Right atrium auricular region (tissue), 2 donors: ENCODE data around the gene MLLT10. TPM values are rescaled to one million over a fixed set of nuclear protein-coding genes. Genes with fewer than 3 reads are reported as not detected.
"Not testable (repeated sequence)": the region's sequence is repeated elsewhere in the genome, so short reads cannot be mapped to it uniquely, and the experiment has no call there.

Experiments used
- DNase-seq: peaks from one replicate; pipeline ENCODE4 v3.0.0-alpha.2; 2019; ENCODE audit warnings: low spot score
- H3K27ac ChIP-seq, 2 donors: fragments of 200-600 bp; sonication (generic); 1 replicate in 1 of 2; 2 replicates in 1 of 2; pipeline ENCODE4 v1.5.1; 2016 to 2019
- H3K27me3 ChIP-seq, 2 donors: fragments of 200-600 bp; sonication (generic); one replicate each; pipeline versions ENCODE4 v1.5.1 to v1.6.0; 2017 to 2019
- H3K36me3 ChIP-seq: fragments of 200-600 bp; sonication (generic); one replicate; pipeline ENCODE4 v1.5.1; 2016
- H3K4me1 ChIP-seq, 2 donors: fragments of 200-600 bp; sonication (generic); one replicate each; pipeline versions ENCODE4 v1.5.1 to v1.6.0; 2017 to 2019
- H3K4me3 ChIP-seq, 2 donors: fragments of 200-600 bp; sonication (generic); 1 replicate in 1 of 2; 2 replicates in 1 of 2; pipeline ENCODE4 v1.5.1; 2017 to 2019; ENCODE audit warnings: mild to moderate bottlenecking in 1 of 2, moderate library complexity in 1 of 2
- H3K9me3 ChIP-seq, 2 donors: fragments of 200-600 bp; sonication (generic); one replicate each; pipeline ENCODE4 v1.5.1; 2019
- total RNA-seq, 2 donors: library from RNA; depleted of rRNA; stranded (reverse); fragments of >200 nt; gene quantifications; one replicate each; pipeline ENCODE4 v1.1.0, GENCODE V29; 2016
- TF ChIP-seq, protein P1 (sequence below), 2 donors: fragments of 200-600 bp; sonication (generic); IDR thresholded peaks; one replicate each; pipeline ENCODE4 v1.5.1; 2019; ENCODE audit warnings: antibody characterized with exemption in 2 of 2

MLLT10 gene
- total RNA-seq, 2 donors from 2014 or later: 18.8 to 27.2 TPM

DNA sequence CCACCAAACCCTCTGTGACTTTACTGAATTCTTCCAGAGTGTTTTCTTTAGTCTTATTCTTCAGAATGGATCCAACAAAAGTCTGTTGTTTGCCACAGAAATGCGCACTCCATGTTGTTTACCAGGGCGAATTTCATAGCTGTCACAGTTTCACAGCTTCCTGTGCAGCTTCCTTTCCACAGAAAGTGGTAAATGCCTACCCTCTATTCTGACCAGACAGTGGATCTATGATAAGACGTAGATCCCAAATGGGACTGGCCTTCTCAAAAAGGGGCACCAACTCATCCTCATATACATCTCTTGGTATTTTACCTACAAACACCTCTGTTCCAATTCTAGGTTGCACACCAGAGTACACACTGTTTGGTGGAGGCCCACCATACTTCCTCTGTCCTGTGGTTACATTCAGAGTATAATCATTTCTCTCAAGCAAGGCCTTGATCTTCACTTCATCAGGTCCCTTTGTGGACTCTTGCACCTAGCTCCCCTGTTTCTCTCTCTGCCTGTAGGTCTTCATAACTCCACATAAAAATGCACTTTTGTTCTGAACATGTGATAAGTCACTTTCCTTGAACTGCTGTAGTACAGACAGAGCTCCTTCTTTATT, 91.7 kb downstream of the MLLT10 start:
- H3K27ac ChIP-seq: no peak overlapping the region
- no peaks in the 10 kb centered on the region for H3K9me3 ChIP-seq
- peaks cover 1% of the 10 kb centered on the region for H3K36me3 ChIP-seq
- no peak overlapping the region for H3K4me3 ChIP-seq
- H3K27me3 ChIP-seq: no peaks in the 10 kb centered on the region
- peaks cover 0 to 8% of the 10 kb centered on the region in 2 donors for H3K4me1 ChIP-seq
- TF ChIP-seq, protein P1, sequence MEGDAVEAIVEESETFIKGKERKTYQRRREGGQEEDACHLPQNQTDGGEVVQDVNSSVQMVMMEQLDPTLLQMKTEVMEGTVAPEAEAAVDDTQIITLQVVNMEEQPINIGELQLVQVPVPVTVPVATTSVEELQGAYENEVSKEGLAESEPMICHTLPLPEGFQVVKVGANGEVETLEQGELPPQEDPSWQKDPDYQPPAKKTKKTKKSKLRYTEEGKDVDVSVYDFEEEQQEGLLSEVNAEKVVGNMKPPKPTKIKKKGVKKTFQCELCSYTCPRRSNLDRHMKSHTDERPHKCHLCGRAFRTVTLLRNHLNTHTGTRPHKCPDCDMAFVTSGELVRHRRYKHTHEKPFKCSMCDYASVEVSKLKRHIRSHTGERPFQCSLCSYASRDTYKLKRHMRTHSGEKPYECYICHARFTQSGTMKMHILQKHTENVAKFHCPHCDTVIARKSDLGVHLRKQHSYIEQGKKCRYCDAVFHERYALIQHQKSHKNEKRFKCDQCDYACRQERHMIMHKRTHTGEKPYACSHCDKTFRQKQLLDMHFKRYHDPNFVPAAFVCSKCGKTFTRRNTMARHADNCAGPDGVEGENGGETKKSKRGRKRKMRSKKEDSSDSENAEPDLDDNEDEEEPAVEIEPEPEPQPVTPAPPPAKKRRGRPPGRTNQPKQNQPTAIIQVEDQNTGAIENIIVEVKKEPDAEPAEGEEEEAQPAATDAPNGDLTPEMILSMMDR (IDR thresholded peaks at IDR 0.05): no peak
- no peak for DNase-seq

DNA sequence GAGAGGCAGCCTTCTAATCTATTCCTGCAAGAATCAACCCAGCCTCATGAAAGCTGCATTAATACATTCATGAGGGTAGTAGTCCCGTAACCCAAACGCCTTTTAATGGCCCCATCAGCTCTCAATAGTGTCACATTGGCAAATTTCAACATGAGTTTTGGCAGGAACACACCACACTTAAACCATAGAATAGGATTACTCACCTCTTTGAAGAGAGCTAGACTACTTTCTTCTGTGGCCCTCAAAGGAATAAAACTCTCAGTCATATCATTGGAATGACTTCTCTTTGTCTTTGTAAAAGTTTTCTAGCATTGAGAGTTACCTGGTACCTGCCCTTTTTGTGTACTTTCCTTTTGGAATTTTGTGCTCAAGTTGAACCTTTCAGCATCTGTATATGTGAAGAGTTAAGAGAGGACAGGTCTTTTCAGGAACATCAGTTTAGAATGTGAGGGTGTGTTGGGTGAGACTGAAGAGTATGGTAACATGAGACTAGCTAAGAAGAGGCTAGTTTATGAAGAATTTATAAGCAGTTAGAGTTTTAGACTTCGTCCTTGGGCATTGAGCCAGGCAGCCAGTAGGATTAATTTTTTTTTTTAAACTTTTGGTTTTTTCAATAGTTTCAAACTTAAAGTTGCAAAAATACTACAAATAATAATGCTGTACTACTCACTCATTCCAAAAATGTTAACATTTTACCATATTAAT, 92.6 kb downstream of the MLLT10 start:
- H3K27me3 ChIP-seq: no peaks in the 10 kb centered on the region
- H3K4me1 ChIP-seq: peaks cover 0 to 8% of the 10 kb centered on the region in 2 donors
- TF ChIP-seq, protein P1 (IDR thresholded peaks at IDR 0.05): no peak
- no peak overlapping the region for H3K4me3 ChIP-seq
- no peak overlapping the region for H3K27ac ChIP-seq
- H3K36me3 ChIP-seq: no peaks in the 10 kb centered on the region
- H3K9me3 ChIP-seq: no peaks in the 10 kb centered on the region
- no peak for DNase-seq

DNA sequence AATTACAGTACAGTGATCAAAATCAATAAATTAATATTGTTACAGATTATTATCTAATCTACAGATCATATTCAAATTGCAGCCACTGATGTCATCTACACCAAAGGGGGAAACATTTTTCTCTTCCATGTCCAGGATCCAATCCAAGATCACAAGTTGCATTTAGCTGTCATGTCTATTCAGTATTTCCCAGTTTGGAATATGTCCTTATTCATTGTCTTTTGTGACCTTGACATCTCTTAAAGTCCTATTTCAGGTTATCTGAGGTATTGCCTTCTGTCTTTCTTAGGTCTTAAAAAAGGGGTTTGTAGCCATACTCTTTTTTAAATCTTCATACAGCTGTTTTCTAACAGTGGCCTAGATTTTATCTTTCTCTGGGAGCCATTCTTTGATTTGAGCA, 93.3 kb downstream of the MLLT10 start:
- no peak for DNase-seq
- Histone ChIP-seq H3K4me3 (no peak overlapping the region), H3K36me3 (no peaks in the 10 kb centered on the region), H3K27ac (no peak overlapping the region), H3K27me3 (no peaks in the 10 kb centered on the region), H3K9me3 (no peaks in the 10 kb centered on the region), H3K4me1 (peaks cover 0 to 8% of the 10 kb centered on the region in 2 donors)
- TF ChIP-seq, protein P1 (IDR thresholded peaks at IDR 0.05): no peak

DNA sequence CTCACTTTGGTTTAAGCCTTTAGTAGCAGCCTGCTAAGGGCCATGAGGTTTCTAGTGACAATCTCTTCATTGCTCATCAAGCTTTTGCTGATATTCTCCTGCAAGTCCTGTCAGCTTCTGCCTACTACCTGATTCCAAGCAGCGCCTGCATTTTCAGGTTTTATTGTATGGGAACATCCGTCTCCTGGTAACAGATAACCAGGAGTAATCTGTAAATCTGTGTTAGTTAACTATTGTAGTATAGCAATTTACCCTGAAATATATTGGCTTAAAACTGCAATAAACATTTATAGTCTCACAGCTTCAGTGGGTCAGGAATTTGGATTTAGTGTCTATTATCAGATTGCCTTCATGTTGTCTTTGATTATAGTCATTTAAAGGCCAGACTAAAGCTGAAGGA, 94.0 kb downstream of the MLLT10 start:
- no peaks in the 10 kb centered on the region for H3K36me3 ChIP-seq
- TF ChIP-seq, protein P1 (IDR thresholded peaks at IDR 0.05): no peak
- no peaks in the 10 kb centered on the region for H3K9me3 ChIP-seq
- no peak overlapping the region for H3K4me3 ChIP-seq
- H3K4me1 ChIP-seq: peaks cover 0 to 8% of the 10 kb centered on the region in 2 donors
- H3K27me3 ChIP-seq: no peaks in the 10 kb centered on the region
- H3K27ac ChIP-seq: no peak overlapping the region
- no peak for DNase-seq

DNA sequence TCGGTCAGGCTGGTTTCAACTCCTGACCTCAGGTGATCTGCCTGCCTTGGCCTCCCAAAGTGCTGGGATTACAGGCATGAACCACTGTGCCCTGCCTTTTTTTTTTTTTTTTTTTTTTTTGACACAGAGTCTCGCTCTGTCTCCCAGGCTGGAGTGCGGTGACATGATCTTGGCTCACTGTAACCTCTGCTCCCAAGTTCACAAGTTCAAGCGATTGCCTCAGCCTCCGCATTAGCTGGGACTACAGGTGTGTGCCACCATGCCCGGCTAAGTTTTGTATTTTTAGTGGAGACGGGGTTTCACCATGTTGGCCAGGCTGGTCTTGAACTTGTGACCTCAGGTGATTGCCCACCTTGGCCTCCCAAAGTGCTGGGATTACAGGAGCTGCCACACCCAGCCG, 94.6 kb downstream of the MLLT10 start:
- not testable (repeated sequence) for H3K9me3 ChIP-seq, H3K27ac ChIP-seq, H3K36me3 ChIP-seq, H3K27me3 ChIP-seq, H3K4me1 ChIP-seq, DNase-seq, H3K4me3 ChIP-seq

DNA sequence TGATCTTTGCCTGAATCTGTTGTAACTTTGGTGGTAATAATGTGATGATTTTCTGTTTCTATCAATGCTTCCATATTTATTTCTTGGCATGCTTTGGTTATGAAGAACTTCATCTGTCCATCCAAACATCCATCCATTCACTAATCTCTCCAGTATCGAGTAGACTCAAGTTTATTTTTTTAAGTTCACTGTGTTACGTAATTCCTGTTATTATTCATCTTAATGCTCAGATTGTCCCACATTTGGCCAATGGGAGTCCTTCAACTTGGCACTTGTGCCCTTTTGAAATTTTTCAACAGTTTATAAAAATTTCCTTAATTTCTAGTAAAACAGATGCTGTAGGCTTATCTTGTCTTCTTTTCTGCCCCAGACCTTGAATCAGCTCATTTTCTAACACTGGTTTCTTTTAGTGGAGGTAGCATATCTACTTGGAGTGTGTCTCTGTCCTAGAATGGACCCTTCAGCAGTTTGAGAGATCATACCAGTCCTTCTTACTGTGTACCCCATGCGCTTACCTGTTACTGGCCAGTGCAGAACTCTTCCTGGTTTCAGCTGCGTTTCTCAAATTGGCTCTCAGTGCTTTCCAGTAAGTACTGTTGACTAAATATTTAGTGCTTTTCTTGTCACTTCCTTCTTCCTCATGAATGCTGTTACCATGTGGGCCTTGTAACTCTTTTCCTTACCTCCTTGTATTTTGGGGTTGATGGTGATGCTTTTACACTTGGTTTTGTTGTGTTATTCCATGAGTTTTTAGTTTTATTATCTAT, 100.8 kb downstream of the MLLT10 start:
- Histone ChIP-seq H3K36me3 (no peaks in the 10 kb centered on the region), H3K27me3 (no peaks in the 10 kb centered on the region), H3K27ac (no peak overlapping the region), H3K9me3 (no peaks in the 10 kb centered on the region), H3K4me1 (no peaks in the 10 kb centered on the region), H3K4me3 (no peak overlapping the region)
- TF ChIP-seq, protein P1 (IDR thresholded peaks at IDR 0.05): no peak
- DNase-seq: no peak
